GM12878 (cell line): ENCODE results near the gene SRSF3.
A peak's percentile ranks its signal among the peaks of the same experiment; 100 is the strongest.

Source experiments
- CEBPB ChIP-seq, 2 experiments: fragments of 150-350 bp in 1 of 2; IDR thresholded peaks; 2 replicates each; pipeline ENCODE4 v1.6.1; 2012 to 2014; ENCODE audit warnings: low read depth in 2 of 2, low read length in 2 of 2, borderline replicate concordance in 1 of 2, inconsistent platforms in 1 of 2
- JUND ChIP-seq: IDR thresholded peaks from 2 replicates; pipeline ENCODE4 v1.6.1; 2012; ENCODE audit warnings: low read depth, mild to moderate bottlenecking, low read length, improper control_type of control experiment, moderate library complexity
- PAX5 ChIP-seq: IDR thresholded peaks from 2 replicates; pipeline ENCODE4 v1.6.1; 2011; ENCODE audit warnings: low read depth, low read length, borderline replicate concordance
- SPI1 ChIP-seq: IDR thresholded peaks from 2 replicates; pipeline ENCODE4 v1.6.1; 2011; ENCODE audit warnings: low read depth, mild to moderate bottlenecking, low read length, moderate library complexity, borderline replicate concordance; ENCODE audit not compliant: insufficient read depth
- YY1 ChIP-seq: IDR thresholded peaks from 2 replicates; pipeline ENCODE4 v1.6.1; 2011; ENCODE audit warnings: low read depth, mild to moderate bottlenecking, low read length
- ZNF24 ChIP-seq: fragments of 450-650 bp; IDR thresholded peaks from 2 replicates; pipeline ENCODE4 v1.6.1; 2017; ENCODE audit warnings: antibody characterized with exemption, mild to moderate bottlenecking
- TF ChIP-seq, protein P1 (sequence below), 3 experiments: IDR thresholded peaks in 2 of 3; conservative IDR thresholded peaks in 1 of 3; 2 replicates each; pipeline ENCODE4 v1.5.1; 2011; ENCODE audit warnings: low read depth in 3 of 3, low read length in 3 of 3, mild to moderate bottlenecking in 3 of 3, control low read depth in 2 of 3, moderate library complexity in 2 of 3, inconsistent platforms in 1 of 3, mixed read lengths in 1 of 3; ENCODE audit not compliant: control insufficient read depth in 2 of 3, insufficient read depth in 1 of 3; ENCODE audit errors: extremely low read depth in 1 of 3
- TF ChIP-seq, protein P2 (sequence below): IDR thresholded peaks from 2 replicates; pipeline ENCODE4 v1.6.1; 2012; ENCODE audit warnings: low read length, inconsistent platforms
- TF ChIP-seq, protein P3 (sequence below): IDR thresholded peaks from 2 replicates; pipeline ENCODE4 v1.6.1; 2012; ENCODE audit warnings: mild to moderate bottlenecking, low read depth, low read length
- TF ChIP-seq, protein P4 (sequence below): fragments of 450-650 bp; IDR thresholded peaks from 2 replicates; pipeline ENCODE4 v1.6.1; 2017; ENCODE audit warnings: mild to moderate bottlenecking, low read depth, inconsistent platforms; ENCODE audit not compliant: poor library complexity, severe bottlenecking
- TF ChIP-seq, protein P5 (sequence below): fragments of 450-650 bp; IDR thresholded peaks from 2 replicates; pipeline ENCODE4 v1.6.1; 2018; ENCODE audit warnings: mild to moderate bottlenecking, low read depth, moderate library complexity; ENCODE audit not compliant: partially characterized antibody
- TF ChIP-seq, protein P6 (sequence below): IDR thresholded peaks from 2 replicates; pipeline ENCODE4 v1.6.1; 2012; ENCODE audit warnings: low read depth, low read length, improper control_type of control experiment
- TF ChIP-seq, protein P7 (sequence below): fragments of 450-650 bp; IDR thresholded peaks from 2 replicates; pipeline ENCODE4 v1.6.1; 2016; ENCODE audit warnings: mild to moderate bottlenecking

DNA sequence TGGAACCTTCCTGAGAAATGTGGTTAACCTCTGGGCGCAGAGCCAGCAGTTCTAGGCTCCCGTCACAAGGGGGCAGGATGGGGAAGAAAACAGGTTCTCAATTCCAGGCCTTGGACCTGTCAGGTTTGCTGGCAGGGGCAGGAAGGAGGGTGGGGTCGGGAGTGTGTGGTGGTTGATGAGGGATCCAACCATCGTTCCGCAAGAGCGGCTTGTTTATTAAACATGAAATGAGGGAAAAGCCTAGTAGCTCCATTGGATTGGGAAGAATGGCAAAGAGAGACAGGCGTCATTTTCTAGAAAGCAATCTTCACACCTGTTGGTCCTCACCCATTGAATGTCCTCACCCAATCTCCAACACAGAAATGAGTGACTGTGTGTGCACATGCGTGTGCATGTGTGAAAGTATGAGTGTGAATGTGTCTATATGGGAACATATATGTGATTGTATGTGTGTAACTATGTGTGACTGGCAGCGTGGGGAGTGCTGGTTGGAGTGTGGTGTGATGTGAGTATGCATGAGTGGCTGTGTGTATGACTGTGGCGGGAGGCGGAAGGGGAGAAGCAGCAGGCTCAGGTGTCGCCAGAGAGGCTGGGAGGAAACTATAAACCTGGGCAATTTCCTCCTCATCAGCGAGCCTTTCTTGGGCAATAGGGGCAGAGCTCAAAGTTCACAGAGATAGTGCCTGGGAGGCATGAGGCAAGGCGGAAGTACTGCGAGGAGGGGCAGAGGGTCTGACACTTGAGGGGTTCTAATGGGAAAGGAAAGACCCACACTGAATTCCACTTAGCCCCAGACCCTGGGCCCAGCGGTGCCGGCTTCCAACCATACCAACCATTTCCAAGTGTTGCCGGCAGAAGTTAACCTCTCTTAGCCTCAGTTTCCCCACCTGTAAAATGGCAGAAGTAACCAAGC is 29.6 kb downstream of the SRSF3 start:
- TF ChIP-seq, protein P1, sequence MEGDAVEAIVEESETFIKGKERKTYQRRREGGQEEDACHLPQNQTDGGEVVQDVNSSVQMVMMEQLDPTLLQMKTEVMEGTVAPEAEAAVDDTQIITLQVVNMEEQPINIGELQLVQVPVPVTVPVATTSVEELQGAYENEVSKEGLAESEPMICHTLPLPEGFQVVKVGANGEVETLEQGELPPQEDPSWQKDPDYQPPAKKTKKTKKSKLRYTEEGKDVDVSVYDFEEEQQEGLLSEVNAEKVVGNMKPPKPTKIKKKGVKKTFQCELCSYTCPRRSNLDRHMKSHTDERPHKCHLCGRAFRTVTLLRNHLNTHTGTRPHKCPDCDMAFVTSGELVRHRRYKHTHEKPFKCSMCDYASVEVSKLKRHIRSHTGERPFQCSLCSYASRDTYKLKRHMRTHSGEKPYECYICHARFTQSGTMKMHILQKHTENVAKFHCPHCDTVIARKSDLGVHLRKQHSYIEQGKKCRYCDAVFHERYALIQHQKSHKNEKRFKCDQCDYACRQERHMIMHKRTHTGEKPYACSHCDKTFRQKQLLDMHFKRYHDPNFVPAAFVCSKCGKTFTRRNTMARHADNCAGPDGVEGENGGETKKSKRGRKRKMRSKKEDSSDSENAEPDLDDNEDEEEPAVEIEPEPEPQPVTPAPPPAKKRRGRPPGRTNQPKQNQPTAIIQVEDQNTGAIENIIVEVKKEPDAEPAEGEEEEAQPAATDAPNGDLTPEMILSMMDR (IDR thresholded peaks at IDR 0.05 in 2 of 3, conservative IDR thresholded peaks at IDR 0.05 in 1 of 3; ENCODE audit: control insufficient read depth in 2 of 3, extremely low read depth in 1 of 3, insufficient read depth in 1 of 3, low read depth in 3 of 3, low read length in 3 of 3) = peak; percentile 89 to 95 (median 95)
- TF ChIP-seq, protein P2, sequence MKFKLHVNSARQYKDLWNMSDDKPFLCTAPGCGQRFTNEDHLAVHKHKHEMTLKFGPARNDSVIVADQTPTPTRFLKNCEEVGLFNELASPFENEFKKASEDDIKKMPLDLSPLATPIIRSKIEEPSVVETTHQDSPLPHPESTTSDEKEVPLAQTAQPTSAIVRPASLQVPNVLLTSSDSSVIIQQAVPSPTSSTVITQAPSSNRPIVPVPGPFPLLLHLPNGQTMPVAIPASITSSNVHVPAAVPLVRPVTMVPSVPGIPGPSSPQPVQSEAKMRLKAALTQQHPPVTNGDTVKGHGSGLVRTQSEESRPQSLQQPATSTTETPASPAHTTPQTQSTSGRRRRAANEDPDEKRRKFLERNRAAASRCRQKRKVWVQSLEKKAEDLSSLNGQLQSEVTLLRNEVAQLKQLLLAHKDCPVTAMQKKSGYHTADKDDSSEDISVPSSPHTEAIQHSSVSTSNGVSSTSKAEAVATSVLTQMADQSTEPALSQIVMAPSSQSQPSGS = no peak
- TF ChIP-seq ZNF24 (0 out of 2 replicates have a peak, but pooled peaks have one; percentile 29), PAX5 (peak; percentile 42; the same call in 1 of the 2 replicates), YY1 (peak; percentile 72; the same call in 1 of the 2 replicates), JUND (no peak), SPI1 (no peak), CEBPB (IDR thresholded peaks at IDR 0.05; ENCODE audit: borderline replicate concordance in 1 of 2, low read depth in 2 of 2, low read length in 2 of 2) (no peak)
- TF ChIP-seq, protein P3, sequence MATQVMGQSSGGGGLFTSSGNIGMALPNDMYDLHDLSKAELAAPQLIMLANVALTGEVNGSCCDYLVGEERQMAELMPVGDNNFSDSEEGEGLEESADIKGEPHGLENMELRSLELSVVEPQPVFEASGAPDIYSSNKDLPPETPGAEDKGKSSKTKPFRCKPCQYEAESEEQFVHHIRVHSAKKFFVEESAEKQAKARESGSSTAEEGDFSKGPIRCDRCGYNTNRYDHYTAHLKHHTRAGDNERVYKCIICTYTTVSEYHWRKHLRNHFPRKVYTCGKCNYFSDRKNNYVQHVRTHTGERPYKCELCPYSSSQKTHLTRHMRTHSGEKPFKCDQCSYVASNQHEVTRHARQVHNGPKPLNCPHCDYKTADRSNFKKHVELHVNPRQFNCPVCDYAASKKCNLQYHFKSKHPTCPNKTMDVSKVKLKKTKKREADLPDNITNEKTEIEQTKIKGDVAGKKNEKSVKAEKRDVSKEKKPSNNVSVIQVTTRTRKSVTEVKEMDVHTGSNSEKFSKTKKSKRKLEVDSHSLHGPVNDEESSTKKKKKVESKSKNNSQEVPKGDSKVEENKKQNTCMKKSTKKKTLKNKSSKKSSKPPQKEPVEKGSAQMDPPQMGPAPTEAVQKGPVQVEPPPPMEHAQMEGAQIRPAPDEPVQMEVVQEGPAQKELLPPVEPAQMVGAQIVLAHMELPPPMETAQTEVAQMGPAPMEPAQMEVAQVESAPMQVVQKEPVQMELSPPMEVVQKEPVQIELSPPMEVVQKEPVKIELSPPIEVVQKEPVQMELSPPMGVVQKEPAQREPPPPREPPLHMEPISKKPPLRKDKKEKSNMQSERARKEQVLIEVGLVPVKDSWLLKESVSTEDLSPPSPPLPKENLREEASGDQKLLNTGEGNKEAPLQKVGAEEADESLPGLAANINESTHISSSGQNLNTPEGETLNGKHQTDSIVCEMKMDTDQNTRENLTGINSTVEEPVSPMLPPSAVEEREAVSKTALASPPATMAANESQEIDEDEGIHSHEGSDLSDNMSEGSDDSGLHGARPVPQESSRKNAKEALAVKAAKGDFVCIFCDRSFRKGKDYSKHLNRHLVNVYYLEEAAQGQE = no peak
- TF ChIP-seq, protein P4, sequence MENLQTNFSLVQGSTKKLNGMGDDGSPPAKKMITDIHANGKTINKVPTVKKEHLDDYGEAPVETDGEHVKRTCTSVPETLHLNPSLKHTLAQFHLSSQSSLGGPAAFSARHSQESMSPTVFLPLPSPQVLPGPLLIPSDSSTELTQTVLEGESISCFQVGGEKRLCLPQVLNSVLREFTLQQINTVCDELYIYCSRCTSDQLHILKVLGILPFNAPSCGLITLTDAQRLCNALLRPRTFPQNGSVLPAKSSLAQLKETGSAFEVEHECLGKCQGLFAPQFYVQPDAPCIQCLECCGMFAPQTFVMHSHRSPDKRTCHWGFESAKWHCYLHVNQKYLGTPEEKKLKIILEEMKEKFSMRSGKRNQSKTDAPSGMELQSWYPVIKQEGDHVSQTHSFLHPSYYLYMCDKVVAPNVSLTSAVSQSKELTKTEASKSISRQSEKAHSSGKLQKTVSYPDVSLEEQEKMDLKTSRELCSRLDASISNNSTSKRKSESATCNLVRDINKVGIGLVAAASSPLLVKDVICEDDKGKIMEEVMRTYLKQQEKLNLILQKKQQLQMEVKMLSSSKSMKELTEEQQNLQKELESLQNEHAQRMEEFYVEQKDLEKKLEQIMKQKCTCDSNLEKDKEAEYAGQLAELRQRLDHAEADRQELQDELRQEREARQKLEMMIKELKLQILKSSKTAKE = peak; percentile 71
- TF ChIP-seq, protein P5, sequence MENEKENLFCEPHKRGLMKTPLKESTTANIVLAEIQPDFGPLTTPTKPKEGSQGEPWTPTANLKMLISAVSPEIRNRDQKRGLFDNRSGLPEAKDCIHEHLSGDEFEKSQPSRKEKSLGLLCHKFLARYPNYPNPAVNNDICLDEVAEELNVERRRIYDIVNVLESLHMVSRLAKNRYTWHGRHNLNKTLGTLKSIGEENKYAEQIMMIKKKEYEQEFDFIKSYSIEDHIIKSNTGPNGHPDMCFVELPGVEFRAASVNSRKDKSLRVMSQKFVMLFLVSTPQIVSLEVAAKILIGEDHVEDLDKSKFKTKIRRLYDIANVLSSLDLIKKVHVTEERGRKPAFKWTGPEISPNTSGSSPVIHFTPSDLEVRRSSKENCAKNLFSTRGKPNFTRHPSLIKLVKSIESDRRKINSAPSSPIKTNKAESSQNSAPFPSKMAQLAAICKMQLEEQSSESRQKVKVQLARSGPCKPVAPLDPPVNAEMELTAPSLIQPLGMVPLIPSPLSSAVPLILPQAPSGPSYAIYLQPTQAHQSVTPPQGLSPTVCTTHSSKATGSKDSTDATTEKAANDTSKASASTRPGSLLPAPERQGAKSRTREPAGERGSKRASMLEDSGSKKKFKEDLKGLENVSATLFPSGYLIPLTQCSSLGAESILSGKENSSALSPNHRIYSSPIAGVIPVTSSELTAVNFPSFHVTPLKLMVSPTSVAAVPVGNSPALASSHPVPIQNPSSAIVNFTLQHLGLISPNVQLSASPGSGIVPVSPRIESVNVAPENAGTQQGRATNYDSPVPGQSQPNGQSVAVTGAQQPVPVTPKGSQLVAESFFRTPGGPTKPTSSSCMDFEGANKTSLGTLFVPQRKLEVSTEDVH = no peak
- TF ChIP-seq, protein P6, sequence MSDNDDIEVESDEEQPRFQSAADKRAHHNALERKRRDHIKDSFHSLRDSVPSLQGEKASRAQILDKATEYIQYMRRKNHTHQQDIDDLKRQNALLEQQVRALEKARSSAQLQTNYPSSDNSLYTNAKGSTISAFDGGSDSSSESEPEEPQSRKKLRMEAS = no peak
- TF ChIP-seq, protein P7, sequence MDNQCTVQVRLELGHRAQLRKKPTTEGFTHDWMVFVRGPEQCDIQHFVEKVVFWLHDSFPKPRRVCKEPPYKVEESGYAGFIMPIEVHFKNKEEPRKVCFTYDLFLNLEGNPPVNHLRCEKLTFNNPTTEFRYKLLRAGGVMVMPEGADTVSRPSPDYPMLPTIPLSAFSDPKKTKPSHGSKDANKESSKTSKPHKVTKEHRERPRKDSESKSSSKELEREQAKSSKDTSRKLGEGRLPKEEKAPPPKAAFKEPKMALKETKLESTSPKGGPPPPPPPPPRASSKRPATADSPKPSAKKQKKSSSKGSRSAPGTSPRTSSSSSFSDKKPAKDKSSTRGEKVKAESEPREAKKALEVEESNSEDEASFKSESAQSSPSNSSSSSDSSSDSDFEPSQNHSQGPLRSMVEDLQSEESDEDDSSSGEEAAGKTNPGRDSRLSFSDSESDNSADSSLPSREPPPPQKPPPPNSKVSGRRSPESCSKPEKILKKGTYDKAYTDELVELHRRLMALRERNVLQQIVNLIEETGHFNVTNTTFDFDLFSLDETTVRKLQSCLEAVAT = peak; percentile 78
